Endodermal cell (in vitro differentiated cells): ENCODE results near the gene RAD51D. TPM values are rescaled to one million over a fixed set of nuclear protein-coding genes. Genes with fewer than 3 reads are reported as not detected.

Experiments used
- DNase-seq: peaks from one replicate; pipeline ENCODE4 v3.0.0-alpha.2; 2017
- H3K27ac ChIP-seq: 2 replicates; pipeline ENCODE4 v1.5.1; 2013; ENCODE audit warnings: mild to moderate bottlenecking, low read depth, low read length, moderate library complexity
- H3K27me3 ChIP-seq: 2 replicates; pipeline ENCODE4 v1.6.1; 2013; ENCODE audit warnings: mild to moderate bottlenecking, low read length, moderate library complexity; ENCODE audit not compliant: insufficient read depth, control insufficient read depth, poor library complexity, severe bottlenecking
- H3K36me3 ChIP-seq: 2 replicates; pipeline ENCODE4 v1.7.0; 2013; ENCODE audit warnings: mild to moderate bottlenecking, low read length, moderate library complexity; ENCODE audit not compliant: control insufficient read depth, insufficient read depth
- H3K4me1 ChIP-seq: one replicate; pipeline ENCODE4 v1.7.0; 2013; ENCODE audit warnings: low read length; ENCODE audit not compliant: control insufficient read depth, insufficient read depth
- H3K4me3 ChIP-seq: 2 replicates; pipeline ENCODE4 v1.5.1; 2013; ENCODE audit warnings: mild to moderate bottlenecking, low read length, moderate library complexity
- H3K9ac ChIP-seq: 2 replicates; pipeline ENCODE4 v1.6.1; 2013; ENCODE audit warnings: mild to moderate bottlenecking, low read length, moderate library complexity; ENCODE audit not compliant: poor library complexity, severe bottlenecking; ENCODE audit errors: extremely low read depth
- H3K9me3 ChIP-seq: 2 replicates; pipeline ENCODE4 v1.6.1; 2013; ENCODE audit warnings: mild to moderate bottlenecking, low read length, moderate library complexity; ENCODE audit not compliant: control insufficient read depth
- H3K27ac Mint-ChIP-seq: 2 replicates; pipeline ENCODE4 v1.8.0; 2020; ENCODE audit warnings: mixed read lengths
- H3K27me3 Mint-ChIP-seq: 2 replicates; pipeline ENCODE4 v1.8.0; 2021; ENCODE audit warnings: mild to moderate bottlenecking, mixed read lengths; ENCODE audit not compliant: insufficient read depth
- H3K36me3 Mint-ChIP-seq: 2 replicates; pipeline ENCODE4 v1.8.0; 2020; ENCODE audit warnings: low read depth, mixed read lengths
- H3K4me1 Mint-ChIP-seq: 2 replicates; pipeline ENCODE4 v1.8.0; 2020; ENCODE audit warnings: mixed read lengths
- H3K4me3 Mint-ChIP-seq: 2 replicates; pipeline ENCODE4 v1.8.0; 2020; ENCODE audit warnings: mild to moderate bottlenecking, moderate library complexity, mixed read lengths
- H3K9me3 Mint-ChIP-seq: 2 replicates; pipeline ENCODE4 v1.8.0; 2020; ENCODE audit warnings: mild to moderate bottlenecking, mixed read lengths
- WGBS, 2 experiments: methylation state at CpG; one replicate each; pipeline versions ENCODE4 v1.1.5 to v1.1.7; 2013; ENCODE audit warnings: missing lambda C conversion rate in 2 of 2, mixed read lengths in 1 of 2; ENCODE audit not compliant: insufficient coverage in 1 of 2, insufficient read length in 1 of 2; 5-methylcytosine and 5-hydroxymethylcytosine counted together
- total RNA-seq, 2 donors: library from RNA; stranded (reverse); fragmentation: NEBNext Ultra II Directional in 1 of 2; extraction: Animal tissue kit (Norgen Biotek cat#: 25700) in 1 of 2; gene quantifications; 2 replicates in 1 of 2; 3 replicates in 1 of 2; pipeline ENCODE4 v1.2.1, GENCODE V29; 2021
- TF ChIP-seq, protein P1 (sequence below): fragments of 200-600 bp; sonication (generic); conservative IDR thresholded peaks from 2 replicates; pipeline ENCODE4 v1.5.0; 2021; ENCODE audit warnings: antibody characterized with exemption, mild to moderate bottlenecking

Gene RAD51D
- total RNA-seq, 2 donors from 2014 or later = 24.8 to 26.0 TPM

DNA sequence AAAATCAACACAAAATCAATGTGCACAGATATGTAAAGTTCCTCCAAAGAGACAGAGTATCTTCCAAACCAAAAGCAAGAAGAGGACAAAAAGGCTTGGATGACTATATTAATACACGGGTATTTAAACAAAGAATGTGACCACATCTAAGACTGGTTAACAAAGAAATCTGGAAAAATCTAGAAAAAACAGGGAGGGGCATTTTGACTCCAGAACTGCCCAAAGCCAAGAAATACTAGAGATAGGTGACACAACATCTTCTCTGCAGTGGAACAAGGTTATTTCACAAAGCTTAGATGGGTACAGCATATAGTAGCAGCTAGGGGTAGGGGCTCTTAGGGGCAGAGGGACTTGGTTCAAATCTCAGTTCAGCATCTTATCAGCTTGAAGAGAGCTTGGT, 66.5 kb downstream of the RAD51D start:
- H3K9me3 Mint-ChIP-seq = no peaks in the 10 kb centered on the region
- Histone ChIP-seq H3K27ac (no peak overlapping the region), H3K9me3 (no peaks in the 10 kb centered on the region)

GRCh38 chr17:35052780-35053179, 66.9 kb downstream of the RAD51D start:
- no peaks in the 10 kb centered on the region for H3K27me3 Mint-ChIP-seq
- no peak overlapping the region for H3K27ac Mint-ChIP-seq
- Histone ChIP-seq H3K4me1 (no peaks in the 10 kb centered on the region), H3K9me3 (no peaks in the 10 kb centered on the region), H3K36me3 (no peaks in the 10 kb centered on the region), H3K27me3 (no peaks in the 10 kb centered on the region), H3K4me3 (no peak overlapping the region), H3K9ac (no peak overlapping the region), H3K27ac (no peak overlapping the region)
- H3K36me3 Mint-ChIP-seq = no peaks in the 10 kb centered on the region
- no peaks in the 10 kb centered on the region for H3K9me3 Mint-ChIP-seq
- TF ChIP-seq, protein P1, sequence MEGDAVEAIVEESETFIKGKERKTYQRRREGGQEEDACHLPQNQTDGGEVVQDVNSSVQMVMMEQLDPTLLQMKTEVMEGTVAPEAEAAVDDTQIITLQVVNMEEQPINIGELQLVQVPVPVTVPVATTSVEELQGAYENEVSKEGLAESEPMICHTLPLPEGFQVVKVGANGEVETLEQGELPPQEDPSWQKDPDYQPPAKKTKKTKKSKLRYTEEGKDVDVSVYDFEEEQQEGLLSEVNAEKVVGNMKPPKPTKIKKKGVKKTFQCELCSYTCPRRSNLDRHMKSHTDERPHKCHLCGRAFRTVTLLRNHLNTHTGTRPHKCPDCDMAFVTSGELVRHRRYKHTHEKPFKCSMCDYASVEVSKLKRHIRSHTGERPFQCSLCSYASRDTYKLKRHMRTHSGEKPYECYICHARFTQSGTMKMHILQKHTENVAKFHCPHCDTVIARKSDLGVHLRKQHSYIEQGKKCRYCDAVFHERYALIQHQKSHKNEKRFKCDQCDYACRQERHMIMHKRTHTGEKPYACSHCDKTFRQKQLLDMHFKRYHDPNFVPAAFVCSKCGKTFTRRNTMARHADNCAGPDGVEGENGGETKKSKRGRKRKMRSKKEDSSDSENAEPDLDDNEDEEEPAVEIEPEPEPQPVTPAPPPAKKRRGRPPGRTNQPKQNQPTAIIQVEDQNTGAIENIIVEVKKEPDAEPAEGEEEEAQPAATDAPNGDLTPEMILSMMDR = no peak
- H3K4me3 Mint-ChIP-seq = no peak overlapping the region
- peaks cover 66% of the 10 kb centered on the region for H3K4me1 Mint-ChIP-seq
- DNase-seq = no peak

More for the DNA sequence above, 66.5 kb downstream of the RAD51D start:
- 94 to 100% methylated on average over 1 of the region's 1 CpG for WGBS, 2 experiments
- Histone ChIP-seq H3K4me1 (no peaks in the 10 kb centered on the region), H3K27me3 (no peaks in the 10 kb centered on the region), H3K9ac (no peak overlapping the region), H3K36me3 (no peaks in the 10 kb centered on the region), H3K4me3 (no peak overlapping the region)
- no peaks in the 10 kb centered on the region for H3K27me3 Mint-ChIP-seq
- no peak for DNase-seq
- TF ChIP-seq, protein P1 = no peak
- no peak overlapping the region for H3K27ac Mint-ChIP-seq
- H3K4me1 Mint-ChIP-seq = peaks cover 66% of the 10 kb centered on the region
- H3K4me3 Mint-ChIP-seq = no peak overlapping the region
- no peaks in the 10 kb centered on the region for H3K36me3 Mint-ChIP-seq

DNA sequence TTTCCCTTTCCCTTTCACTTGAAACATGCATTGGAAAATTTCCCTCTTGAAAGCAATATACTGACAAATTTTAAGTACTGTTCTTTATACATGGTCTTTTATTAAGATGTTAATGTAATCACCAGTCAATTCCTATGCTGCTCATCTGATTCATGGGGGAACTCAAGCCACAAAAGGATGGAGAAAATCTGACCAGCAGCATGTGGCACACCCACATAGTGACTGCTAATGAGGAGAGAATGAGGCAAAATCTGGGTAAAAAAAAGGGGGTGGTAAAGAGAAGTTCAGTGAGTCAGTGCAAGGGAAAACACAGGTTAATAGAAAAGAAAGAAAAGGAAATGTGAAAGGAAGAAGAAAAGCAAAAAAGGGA, 67.4 kb downstream of the RAD51D start:
- no peak overlapping the region for H3K27ac ChIP-seq

More for the DNA sequence above, 67.4 kb downstream of the RAD51D start:
- Histone ChIP-seq H3K9me3 (no peaks in the 10 kb centered on the region), H3K36me3 (no peaks in the 10 kb centered on the region), H3K4me1 (peaks cover 3% of the 10 kb centered on the region), H3K9ac (no peak overlapping the region), H3K4me3 (no peak overlapping the region), H3K27me3 (no peaks in the 10 kb centered on the region)
- no peak for DNase-seq
- Mint-ChIP-seq H3K4me1 (peaks cover 63% of the 10 kb centered on the region), H3K36me3 (no peaks in the 10 kb centered on the region), H3K27ac (no peak overlapping the region), H3K9me3 (no peaks in the 10 kb centered on the region), H3K27me3 (no peaks in the 10 kb centered on the region), H3K4me3 (no peak overlapping the region)
- TF ChIP-seq, protein P1 = no peak
